HCT116 (cell line): ENCODE results near the gene UBQLN1. TPM values are rescaled to one million over a fixed set of nuclear protein-coding genes. Genes with fewer than 3 reads are reported as not detected.

ENCODE experiments used
- ATAC-seq: fragments of 200-7000 bp; cut with Tn5 transposase; 2 replicates; pipeline ENCODE4 v1.9.1; 2020; ENCODE audit warnings: mild to moderate bottlenecking, moderate library complexity
- BruUV-seq: library from RNA; stranded (reverse); fragments of 400-500 nt; replicated peaks from 2 replicates; lab custom pipeline; 2021; lab: Mats Ljungman, UMichigan
- CTCF ChIA-PET: fragments of 300-600 bp; sonication (Branson Sonifier 250); formaldehyde crosslinking; loops from one replicate; lab custom pipeline; 2021; ENCODE audit warnings: antibody characterized with exemption; lab: Charles Lee
- POLR2A ChIA-PET: fragments of 300-600, 350-600 bp; sonication (Branson Sonifier 250); formaldehyde crosslinking; loops from one replicate; lab custom pipeline; 2021; ENCODE audit warnings: antibody characterized with exemption; lab: Charles Lee
- RAD21 ChIA-PET, 2 experiments: fragments of 300-600 bp; sonication (Branson Sonifier 250); formaldehyde crosslinking; loops; one replicate each; lab custom pipeline; 2023; ENCODE audit warnings: low total read pairs in 2 of 2; ENCODE audit not compliant: uncharacterized antibody in 2 of 2, unreplicated experiment in 2 of 2, low non-redundant PET in 1 of 2; lab: Charles Lee
- DNase-seq: peaks from one replicate; pipeline ENCODE4 v3.0.0-alpha.2; 2010; ENCODE audit warnings: low read depth, low spot score
- H2AFZ ChIP-seq: fragments of 200-600 bp; shearing (Covaris generic), sonication (generic); 2 replicates; pipeline ENCODE4 v1.6.1; 2017; ENCODE audit warnings: low read depth, mixed run types, mixed read lengths, antibody characterized with exemption, low read length; ENCODE audit not compliant: poor library complexity, severe bottlenecking
- H3K27ac ChIP-seq: 2 replicates; pipeline ENCODE4 v1.5.1; 2012; ENCODE audit warnings: low read depth, low read length
- H3K27me3 ChIP-seq: fragments of 200-600 bp; sonication (generic); 2 replicates; pipeline ENCODE4 v1.6.1; 2016; ENCODE audit warnings: mixed run types, low read length, mixed read lengths; ENCODE audit not compliant: insufficient read depth
- H3K36me3 ChIP-seq, 2 experiments: fragments of 200-500 bp in 1 of 2; fragments of 200-600 bp in 1 of 2; sonication (Bioruptor generic) in 1 of 2; sonication (generic) in 1 of 2; 2 replicates each; pipeline versions ENCODE4 v1.5.1 to v1.6.1; 2014 to 2016; ENCODE audit warnings: low read length in 2 of 2, inconsistent platforms in 1 of 2, mixed read lengths in 1 of 2, mixed run types in 1 of 2; ENCODE audit not compliant: insufficient read depth in 2 of 2, control insufficient read depth in 1 of 2
- H3K4me1 ChIP-seq, 2 experiments: fragments of 200-600 bp in 1 of 2; sonication (generic) in 1 of 2; 2 replicates each; pipeline versions ENCODE4 v1.5.1 to v1.6.1; 2012 to 2017; ENCODE audit warnings: low read length in 2 of 2, inconsistent platforms in 1 of 2, mild to moderate bottlenecking in 1 of 2, mixed read lengths in 1 of 2, mixed run types in 1 of 2, moderate library complexity in 1 of 2; ENCODE audit not compliant: insufficient read depth in 2 of 2, control insufficient read depth in 1 of 2
- H3K4me2 ChIP-seq: fragments of 200-600 bp; sonication (generic); 2 replicates; pipeline ENCODE4 v1.6.1; 2017; ENCODE audit warnings: mixed run types, low read length, mixed read lengths
- H3K4me3 ChIP-seq, 2 experiments: fragments of 200-600 bp in 1 of 2; sonication (generic) in 1 of 2; replicated peaks in 1 of 2; 2 replicates each; pipeline ENCODE4 v1.5.1; 2011 to 2016; ENCODE audit warnings: low read length in 2 of 2, control low read depth in 1 of 2, low read depth in 1 of 2, mild to moderate bottlenecking in 1 of 2, mixed read lengths in 1 of 2, mixed run types in 1 of 2
- H3K79me2 ChIP-seq: fragments of 200-600 bp; sonication (generic); 2 replicates; pipeline ENCODE4 v1.6.1; 2017; ENCODE audit warnings: mild to moderate bottlenecking, mixed run types, low read length, moderate library complexity, mixed read lengths; ENCODE audit not compliant: insufficient read depth
- H3K9ac ChIP-seq: fragments of 200-600 bp; sonication (generic); 2 replicates; pipeline ENCODE4 v1.6.1; 2016; ENCODE audit warnings: low read length, mixed read lengths
- H3K9me2 ChIP-seq: fragments of 200-600 bp; sonication (generic), shearing (Covaris generic); 2 replicates; pipeline ENCODE4 v1.6.1; 2017; ENCODE audit warnings: mixed run types, mild to moderate bottlenecking, moderate library complexity; ENCODE audit not compliant: insufficient read depth
- H3K9me3 ChIP-seq, 2 experiments: fragments of 200-500 bp in 1 of 2; fragments of 200-600 bp in 1 of 2; sonication (Bioruptor generic) in 1 of 2; sonication (generic) in 1 of 2; 2 replicates each; pipeline ENCODE4 v1.6.1; 2014 to 2017; ENCODE audit warnings: low read length in 2 of 2, mixed read lengths in 2 of 2, inconsistent platforms in 1 of 2, low read depth in 1 of 2, mild to moderate bottlenecking in 1 of 2, mixed run types in 1 of 2, moderate library complexity in 1 of 2; ENCODE audit not compliant: control insufficient read depth in 1 of 2, insufficient read depth in 1 of 2
- H4K20me1 ChIP-seq: fragments of 200-600 bp; sonication (generic), shearing (Covaris generic); 2 replicates; pipeline ENCODE4 v1.6.1; 2017; ENCODE audit warnings: mixed run types, mild to moderate bottlenecking, moderate library complexity; ENCODE audit not compliant: insufficient read depth
- CEBPB ChIP-seq: IDR thresholded peaks from 2 replicates; pipeline ENCODE4 v1.6.1; 2012; ENCODE audit warnings: low read depth
- CTCF ChIP-seq, 3 experiments: fragments of 200-600 bp in 1 of 3; sonication (generic) in 1 of 3; IDR thresholded peaks in 2 of 3; conservative IDR thresholded peaks in 1 of 3; 2 replicates each; pipeline ENCODE4 v1.5.1; 2012 to 2017; ENCODE audit warnings: low read depth in 2 of 3, low read length in 2 of 3, antibody characterized with exemption in 1 of 3, borderline replicate concordance in 1 of 3, control low read depth in 1 of 3, mild to moderate bottlenecking in 1 of 3, mixed read lengths in 1 of 3, mixed run types in 1 of 3, moderate library complexity in 1 of 3; ENCODE audit not compliant: insufficient read depth in 1 of 3
- EGR1 ChIP-seq: IDR thresholded peaks from 2 replicates; pipeline ENCODE4 v1.6.1; 2012; ENCODE audit warnings: low read depth
- EZH2phosphoT487 ChIP-seq: fragments of 200-600 bp; IDR thresholded peaks from 2 replicates; pipeline ENCODE4 v1.6.1; 2018; ENCODE audit warnings: antibody characterized with exemption, borderline replicate concordance
- POLR2A ChIP-seq: IDR thresholded peaks from 2 replicates; pipeline ENCODE4 v1.7.0; 2011; ENCODE audit warnings: borderline replicate concordance; ENCODE audit not compliant: insufficient read depth, insufficient read length; ENCODE audit errors: extremely low read depth
- REST ChIP-seq: IDR thresholded peaks from 2 replicates; pipeline ENCODE4 v1.6.1; 2012; ENCODE audit warnings: low read depth
- SRF ChIP-seq: IDR thresholded peaks from 2 replicates; pipeline ENCODE4 v1.6.1; 2012; ENCODE audit warnings: low read depth
- TCF7L2 ChIP-seq: IDR thresholded peaks from 2 replicates; pipeline ENCODE4 v1.7.0; 2011; ENCODE audit warnings: borderline replicate concordance, inconsistent platforms; ENCODE audit not compliant: insufficient read depth, insufficient read length; ENCODE audit errors: extremely low read depth
- ZNF274 ChIP-seq: fragments of 200-500 bp; sonication (Bioruptor generic); IDR thresholded peaks from 2 replicates; pipeline ENCODE4 v1.6.1; 2014; ENCODE audit warnings: mild to moderate bottlenecking, low read depth, low read length, inconsistent platforms
- intact Hi-C: fragments of 100-400 bp; cut with micrococcal nuclease; formaldehyde crosslinking; loops from 2 replicates; pipeline ENCODE4 v1.10.0; 2022
- total RNA-seq: library from RNA; stranded (reverse); gene quantifications from one replicate; pipeline ENCODE4 v1.2.1, GENCODE V29; 2021; ENCODE audit not compliant: unreplicated experiment

The UBQLN1 gene
- total RNA-seq, 1 experiment from 2014 or later = 128 TPM

- Histone ChIP-seq H3K27ac (no peak overlapping the region), H3K27me3 (no peaks in the 10 kb centered on the region), H3K9me2 (no peaks in the 10 kb centered on the region), H3K4me3 (no peak overlapping the region), H3K9me3 (no peaks in the 10 kb centered on the region), H4K20me1 (peaks cover 3% of the 10 kb centered on the region; the same call in 1 of the 2 replicates), H3K4me1 (no peaks in the 10 kb centered on the region), H3K79me2 (peaks cover 98% of the 10 kb centered on the region), H2AFZ (no peak overlapping the region), H3K36me3 (peaks cover 9 to 39% of the 10 kb centered on the region in 2 experiments; a peak in 3 of 4 replicates), H3K9ac (no peak overlapping the region), H3K4me2 (no peak overlapping the region)
- TF ChIP-seq EZH2phosphoT487 = no peak
- TF ChIP-seq ZNF274 = no peak
- TF ChIP-seq EGR1 = no peak
- no peak for TF ChIP-seq POLR2A
- POLR2A ChIA-PET = no interaction called here
- intact Hi-C loops = no loop called here
- RAD21 ChIA-PET = no interaction called here
- ATAC-seq (no peak), DNase-seq (no peak)
- CTCF ChIA-PET = no interaction called here
- no TSS peak for BruUV-seq
Observed at GRCh38 chr9:83671451-83671850, 36.3 kb downstream of the UBQLN1 start.

GRCh38 chr9:83670381-83670780, 37.4 kb downstream of the UBQLN1 start:
- Histone ChIP-seq H3K4me2 (no peak overlapping the region), H3K9me2 (no peaks in the 10 kb centered on the region), H3K36me3 (peaks cover 9 to 44% of the 10 kb centered on the region in 2 experiments; a peak in 3 of 4 replicates), H3K4me1 (no peaks in the 10 kb centered on the region), H3K9ac (no peak overlapping the region), H3K27me3 (no peaks in the 10 kb centered on the region), H3K4me3 (no peak overlapping the region), H3K27ac (no peak overlapping the region), H3K9me3 (no peaks in the 10 kb centered on the region), H4K20me1 (peaks cover 3% of the 10 kb centered on the region; the same call in 1 of the 2 replicates), H3K79me2 (peaks cover 98% of the 10 kb centered on the region), H2AFZ (no peak overlapping the region)
- TF ChIP-seq SRF (no peak), EGR1 (no peak), REST (no peak), CEBPB (no peak), CTCF (IDR thresholded peaks at IDR 0.05 in 2 of 3, conservative IDR thresholded peaks at IDR 0.05 in 1 of 3; ENCODE audit: borderline replicate concordance in 1 of 3, insufficient read depth in 1 of 3, low read depth in 2 of 3, low read length in 2 of 3) (no peak), TCF7L2 (no peak)
- no peak for ATAC-seq
- intact Hi-C loops = no loop called here
- BruUV-seq = no TSS peak
- no peak for DNase-seq
- ChIA-PET CTCF (no interaction called here), POLR2A (no interaction called here), RAD21 (no interaction called here)
